ENCODE measurements around the gene CLDND2.
"Not testable (repeated sequence)": the region's sequence is repeated elsewhere in the genome, so short reads cannot be mapped to it uniquely, and the experiment has no call there.

CLDND2 gene

GRCh38 chr19:51368366-51369282 is at the start of gene CLDND2:
CLDND2 (minus strand) TSS chr19:51369003; CDS start chr19:51368577, 426 bp downstream.
- peak in 1 of 2 experiments; percentile 15 for DNase-seq

GRCh38 chr19:51417810-51418157 is 49.0 kb upstream of the CLDND2 start:
- peak in 1 of 2 experiments; percentile 48 for DNase-seq

DNA sequence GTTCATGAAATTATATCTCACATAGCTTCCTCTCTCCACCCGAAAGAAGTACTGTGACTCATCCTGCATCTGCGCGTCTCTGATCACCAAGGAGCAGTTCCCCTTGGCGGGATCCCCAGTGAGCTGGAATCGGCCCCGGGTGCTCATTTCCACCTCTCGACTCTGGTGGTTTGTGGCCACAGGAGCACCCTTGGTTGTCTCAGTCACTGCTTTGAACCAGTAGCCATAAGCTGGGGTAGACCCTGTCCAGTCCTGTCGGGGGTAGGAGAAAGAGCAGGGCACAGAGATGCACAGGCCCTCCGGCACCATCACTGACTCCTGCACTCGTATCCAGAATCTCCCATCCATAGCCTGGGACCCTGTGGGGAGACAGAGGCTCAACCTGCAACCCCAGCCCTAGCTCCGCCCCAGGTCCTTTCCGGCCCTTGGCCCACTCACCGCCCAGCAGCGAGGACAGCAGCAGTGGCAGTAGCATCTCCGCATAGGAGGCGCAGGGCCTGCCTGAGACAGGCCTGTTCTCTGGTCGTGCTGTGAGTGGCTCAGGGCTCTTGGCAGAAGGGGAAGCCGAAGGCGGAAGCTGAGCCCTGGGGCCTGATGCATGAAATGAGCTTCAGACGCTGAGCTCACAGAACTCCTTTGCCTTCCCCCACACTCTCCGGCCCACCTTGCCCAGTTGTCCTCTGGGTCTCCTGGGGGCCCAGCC is 48.5 kb upstream of the CLDND2 start, which contains the start of gene SIGLEC10:
TSS of gene SIGLEC10 (minus strand) at position 536 of the 703 bp plus-strand sequence. CDS start at position 475, 61 bp downstream.
- DNase-seq, result peak; percentile 86 to 89

- not testable (repeated sequence) for DNase-seq
Observed at GRCh38 chr19:51416422-51416821, 47.6 kb upstream of the CLDND2 start.

DNA sequence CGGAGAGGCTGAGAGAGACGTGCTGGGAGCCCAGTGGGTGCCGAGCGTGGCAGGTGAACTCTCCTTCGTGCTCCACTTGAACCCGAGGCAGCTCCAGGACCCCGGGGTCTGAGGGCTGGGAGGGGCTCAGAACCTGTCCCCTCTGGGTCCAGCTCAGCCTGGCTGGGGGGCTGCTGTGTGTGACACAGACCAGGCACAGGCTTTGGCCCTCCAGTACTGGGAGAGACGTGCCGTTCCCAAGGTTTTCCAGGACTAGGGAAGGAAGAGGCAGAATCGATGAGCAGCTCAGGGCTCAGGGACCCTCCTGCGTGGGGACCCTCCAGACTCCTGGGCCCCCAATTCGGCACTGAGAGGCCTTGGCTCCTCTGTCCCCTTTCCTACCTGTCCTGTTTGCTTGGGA is 46.4 kb upstream of the CLDND2 start:
- DNase-seq, result no peak

DNA sequence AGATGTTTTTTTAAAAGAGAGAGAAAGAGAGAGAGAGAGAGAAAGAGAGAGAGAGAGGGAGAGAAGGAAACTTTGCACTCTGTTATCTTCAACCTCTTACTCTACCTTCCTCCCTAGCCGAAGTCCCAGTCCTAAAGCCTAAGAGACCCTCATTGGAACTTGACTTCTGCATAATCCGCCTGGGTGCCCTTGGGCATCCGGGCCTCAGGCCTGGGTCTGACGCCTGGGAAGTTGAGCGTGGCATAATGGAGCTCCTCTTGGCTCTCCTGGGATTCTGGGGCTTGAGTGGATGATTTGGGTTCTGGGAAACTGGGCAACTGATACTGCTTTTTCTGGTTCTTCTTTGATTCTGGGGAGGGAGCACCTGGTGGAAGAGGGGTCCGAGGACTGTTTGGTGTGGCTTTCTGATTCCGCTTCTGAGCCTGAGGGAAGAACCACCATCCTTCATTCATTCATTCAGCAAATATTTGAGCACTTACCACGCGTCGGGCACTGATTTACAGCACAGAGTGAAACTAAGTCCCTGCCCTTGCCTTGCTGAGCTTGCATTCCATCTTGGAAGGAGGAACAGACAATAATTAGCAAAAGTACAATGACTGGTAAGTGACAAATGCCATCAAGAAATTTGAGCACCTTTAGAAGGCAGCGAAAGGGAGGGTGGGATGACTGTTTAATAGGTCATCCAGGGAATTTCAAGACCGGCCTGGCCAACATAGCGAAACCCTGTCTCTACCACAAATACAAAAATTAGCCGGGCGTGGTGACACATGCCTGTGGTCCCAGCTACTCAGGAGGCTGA is 42.3 kb upstream of the CLDND2 start:
- no peak for DNase-seq

GRCh38 chr19:51407511-51408131 is 38.8 kb upstream of the CLDND2 start:
- peak; percentile 92 for DNase-seq

DNA sequence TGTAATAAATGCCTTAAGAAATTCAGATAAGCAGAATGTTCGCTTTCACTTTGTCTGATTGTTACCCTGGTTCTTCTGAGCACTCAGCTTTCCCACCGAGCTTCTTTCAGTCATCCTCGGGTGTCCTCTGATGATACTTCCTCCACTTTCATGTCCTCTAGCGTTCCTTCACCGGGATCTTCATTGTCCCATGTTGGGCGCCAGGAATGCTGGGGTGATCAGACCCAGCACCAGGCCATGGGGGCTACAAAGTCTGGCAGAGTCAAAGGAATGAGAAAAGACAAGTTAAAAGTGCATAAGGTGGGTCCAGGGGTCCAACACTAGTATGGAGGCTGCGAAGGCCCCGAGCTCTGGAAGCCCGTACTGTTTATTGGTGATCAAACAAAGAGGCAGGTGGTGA is 33.3 kb upstream of the CLDND2 start:
- no peak for DNase-seq

GRCh38 chr19:51399936-51400335 is 31.1 kb upstream of the CLDND2 start:
- not testable (repeated sequence) for DNase-seq

- no peak for DNase-seq
Observed at GRCh38 chr19:51399231-51399630, 30.4 kb upstream of the CLDND2 start.

DNA sequence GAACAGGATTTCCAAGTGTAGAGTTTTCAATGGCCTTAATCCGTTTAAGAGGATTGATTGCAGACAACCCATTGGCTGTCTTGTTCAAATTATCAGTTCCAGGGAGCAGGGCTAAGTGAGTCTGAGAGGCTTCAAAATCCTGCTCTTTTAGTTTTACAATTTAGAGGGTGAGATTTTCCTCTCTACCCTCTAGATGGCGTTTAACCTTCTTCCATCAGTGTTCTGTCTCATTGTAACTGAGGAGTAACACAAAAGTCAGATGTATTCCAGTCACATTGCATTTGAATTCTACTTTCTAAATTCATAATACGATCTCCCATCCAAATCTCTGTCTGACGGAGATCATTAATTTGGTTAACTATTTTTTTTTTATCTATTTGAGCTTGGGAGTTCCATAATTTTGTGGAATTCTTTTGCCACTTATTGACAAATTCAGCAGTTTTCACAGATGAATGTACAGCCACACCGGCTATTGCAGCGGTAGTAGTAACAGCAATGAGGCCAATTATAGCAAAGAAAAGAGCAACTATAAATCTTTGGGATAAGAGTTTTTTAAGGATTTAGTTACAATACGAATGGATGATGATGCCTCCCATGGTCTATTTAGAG is 29.4 kb upstream of the CLDND2 start:
- DNase-seq, result peak; percentile 82 to 88

GRCh38 chr19:51397453-51397852 is 28.6 kb upstream of the CLDND2 start:
- DNase-seq, result not testable (repeated sequence)

DNA sequence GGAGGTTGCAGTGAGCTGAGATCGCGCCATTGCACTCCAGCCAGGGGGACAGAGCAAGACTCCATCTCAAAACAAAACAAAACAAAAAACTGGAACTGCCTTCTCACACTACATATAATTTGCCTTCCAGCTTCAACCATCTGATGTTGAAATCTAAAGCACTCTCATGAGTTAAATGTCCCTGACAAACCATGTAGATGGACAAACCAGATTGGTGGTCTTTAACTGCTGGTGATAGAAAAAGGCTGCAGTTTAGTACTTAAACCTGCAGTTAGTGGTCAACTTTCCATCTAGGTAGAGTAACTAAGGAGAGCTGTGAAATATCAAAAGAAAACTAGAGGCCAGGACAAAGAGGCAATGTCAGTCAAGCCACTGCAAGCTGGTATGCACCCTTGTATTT is 27.4 kb upstream of the CLDND2 start:
- DNase-seq, result no peak

DNA sequence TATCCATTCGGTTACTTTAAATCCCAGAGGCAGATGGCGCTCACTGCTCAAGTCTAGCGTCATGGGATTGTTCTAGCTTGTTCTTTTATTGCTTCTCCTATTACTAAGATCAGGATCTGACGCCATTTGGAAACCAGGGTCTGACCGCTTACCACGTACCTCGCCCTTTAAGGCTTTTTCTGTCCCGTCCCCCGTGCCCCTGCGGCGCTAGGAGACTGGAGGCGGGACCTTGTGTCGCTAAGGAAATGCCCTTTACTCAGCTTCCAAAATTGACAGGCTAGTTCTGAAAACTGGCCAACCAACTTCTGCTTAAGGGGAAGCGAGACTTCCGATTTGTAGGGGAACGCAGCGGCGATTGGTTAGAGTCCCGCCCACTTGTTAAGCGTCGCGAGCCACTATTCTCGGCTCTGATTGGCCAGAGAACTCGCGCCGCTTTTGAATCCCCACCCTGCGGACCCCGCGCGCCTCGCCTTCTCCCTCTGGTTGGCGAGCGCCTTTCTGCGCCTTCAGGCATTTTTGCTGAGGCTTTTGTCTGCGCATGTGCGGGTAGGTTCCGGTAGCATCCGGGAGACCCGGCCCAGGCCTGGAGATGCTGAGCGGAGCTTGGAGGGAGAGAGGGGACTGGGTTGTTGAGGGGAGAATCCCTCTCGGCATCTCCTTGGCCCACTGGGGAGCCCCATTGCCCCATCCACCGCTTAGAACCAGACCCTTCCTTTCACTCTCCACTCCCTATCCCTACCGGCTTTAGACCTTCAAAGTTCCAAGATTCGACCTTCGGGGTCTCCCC is 25.4 kb upstream of the CLDND2 start:
- DNase-seq, result peak; percentile 99

- no peak for DNase-seq
Observed at GRCh38 chr19:51392701-51393100, 23.9 kb upstream of the CLDND2 start.

DNA sequence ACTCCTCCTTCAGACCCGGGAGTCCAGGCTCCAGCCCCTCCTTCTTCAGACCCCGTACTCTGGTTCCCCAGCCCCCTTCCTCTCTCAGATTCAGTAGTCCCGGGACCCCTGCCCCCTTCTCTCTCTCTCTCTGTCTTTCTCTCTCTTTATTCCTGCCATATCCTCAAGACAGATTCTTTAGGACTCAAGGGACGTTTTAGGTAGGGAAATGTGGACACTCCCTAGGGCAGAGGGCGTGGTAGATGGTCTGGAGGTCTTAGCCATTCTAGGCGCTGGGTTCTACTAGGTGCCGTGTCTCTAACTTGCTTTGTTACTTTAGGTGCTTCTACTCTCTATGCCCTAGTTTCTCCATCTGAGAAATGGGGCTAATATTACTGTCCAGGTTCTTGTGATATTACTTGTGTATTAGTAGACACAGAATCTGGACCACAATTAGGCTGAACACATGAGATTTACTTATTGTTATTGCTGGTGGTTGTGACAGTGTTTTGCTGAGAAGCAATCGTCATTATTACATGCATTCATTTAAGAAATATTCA is 22.3 kb upstream of the CLDND2 start:
- no peak for DNase-seq

- DNase-seq, result no peak
Observed at GRCh38 chr19:51389143-51389542, 20.3 kb upstream of the CLDND2 start.

GRCh38 chr19:51387924-51388389 is 19.2 kb upstream of the CLDND2 start, which contains the start of gene LIM2:
LIM2 (minus strand) TSS chr19:51387974; CDS start chr19:51387443, 531 bp downstream.
- DNase-seq, result no peak

DNA sequence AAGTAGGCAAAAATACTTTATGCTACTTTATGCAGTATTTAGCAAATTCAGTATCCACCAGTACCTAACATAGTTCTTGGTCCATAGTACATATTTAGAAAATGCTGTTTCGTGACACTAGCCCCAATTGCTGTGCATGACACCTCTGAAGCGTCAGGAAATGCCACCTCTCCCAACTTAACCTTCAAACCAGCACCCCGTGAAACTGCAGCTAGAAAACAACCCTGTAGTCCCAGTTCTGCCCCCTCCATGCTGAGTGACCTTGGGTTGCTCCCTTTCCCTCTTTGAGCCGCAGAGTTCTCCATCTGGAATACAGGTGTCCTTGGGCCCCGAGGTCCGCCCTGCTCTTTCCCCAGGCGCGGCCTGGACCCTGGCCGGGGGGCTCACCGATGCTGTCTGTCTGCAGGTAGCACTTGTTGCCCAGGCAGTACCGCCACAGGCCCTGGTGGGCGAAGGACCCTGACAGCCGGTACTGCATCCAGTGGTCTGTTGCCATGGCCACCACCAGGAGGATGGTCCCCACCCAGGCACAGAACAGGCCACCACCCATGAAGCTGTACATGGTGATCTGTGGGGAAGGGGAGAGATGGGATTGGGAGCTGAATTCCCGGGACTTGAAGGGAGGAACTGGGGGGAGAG is 18.2 kb upstream of the CLDND2 start:
- DNase-seq, result no peak

GRCh38 chr19:51382004-51382403 is 13.2 kb upstream of the CLDND2 start:
- no peak for DNase-seq
